H1 (cell line): ENCODE results near the gene DTWD1. TPM values are rescaled to one million over a fixed set of nuclear protein-coding genes. Genes with fewer than 3 reads are reported as not detected.

Source experiments
- BCL11A ChIP-seq, 2 experiments: IDR thresholded peaks; one replicate each; pipeline ENCODE4 v1.6.1; 2011; ENCODE audit warnings: low read depth in 2 of 2, low read length in 2 of 2, mild to moderate bottlenecking in 2 of 2
- CBX5 ChIP-seq: fragments of 300-800, 300-1000 bp; sonication (generic); IDR thresholded peaks from 2 replicates; pipeline ENCODE4 v1.7.1; 2016; ENCODE audit warnings: antibody characterized with exemption, low read length, low read depth
- CHD1 ChIP-seq: IDR thresholded peaks from 2 replicates; pipeline ENCODE4 v1.6.1; 2012; ENCODE audit warnings: low read depth, low read length, improper control_type of control experiment
- CREB1 ChIP-seq: IDR thresholded peaks from 2 replicates; pipeline ENCODE4 v1.6.1; 2012; ENCODE audit warnings: inconsistent platforms
- JUND ChIP-seq: IDR thresholded peaks from 2 replicates; pipeline ENCODE4 v1.6.1; 2011; ENCODE audit warnings: mild to moderate bottlenecking, improper control_type of control experiment, low read length
- POLR2AphosphoS5 ChIP-seq: IDR thresholded peaks from 2 replicates; pipeline ENCODE4 v1.6.1; 2011; ENCODE audit warnings: low read depth, low read length
- SIX5 ChIP-seq: IDR thresholded peaks from 2 replicates; pipeline ENCODE4 v1.6.1; 2011; ENCODE audit warnings: mild to moderate bottlenecking, low read depth, low read length
- ZNF274 ChIP-seq: IDR thresholded peaks from 2 replicates; pipeline ENCODE4 v1.7.0; 2012; ENCODE audit warnings: low read length, borderline replicate concordance; ENCODE audit errors: extremely low read depth
- polyA plus RNA-seq, 7 experiments: library from polyadenylated mRNA; depleted of rRNA in 3 of 7; stranded (reverse) in 5 of 7; unstranded in 2 of 7; fragments of >200 nt in 5 of 7; fragments of 200-250 nt in 2 of 7; gene quantifications; 1 replicate in 5 of 7; 2 replicates in 1 of 7; 4 replicates in 1 of 7; pipeline versions ENCODE4 v1.2.1 to v1.2.3, GENCODE V29; 2011 to 2013; ENCODE audit warnings: missing spikeins in 2 of 7, mixed read lengths in 2 of 7
- total RNA-seq: library from RNA; stranded (reverse); fragmentation: NEBNext Ultra II Directional; extraction: Animal tissue kit (Norgen Biotek cat#: 25700); gene quantifications from 2 replicates; pipeline ENCODE4 v1.2.1, GENCODE V29; 2021
- TF ChIP-seq, protein P1 (sequence below): fragments of 300-600 bp; sonication (generic); IDR thresholded peaks from 2 replicates; pipeline ENCODE4 v1.7.1; 2012; ENCODE audit warnings: low read length, moderate library complexity, mild to moderate bottlenecking, inconsistent platforms; ENCODE audit not compliant: insufficient replicate concordance
- TF ChIP-seq, protein P2 (sequence below): IDR thresholded peaks from 2 replicates; pipeline ENCODE4 v1.6.1; 2011; ENCODE audit warnings: low read length, improper control_type of control experiment
- TF ChIP-seq, protein P3 (sequence below): IDR thresholded peaks from 2 replicates; pipeline ENCODE4 v1.6.1; 2011; ENCODE audit warnings: low read depth, mild to moderate bottlenecking, low read length; ENCODE audit not compliant: insufficient read depth

The DTWD1 gene
- total and polyA plus RNA-seq, 2 of the 8 experiments (the other 6 are each of a cell fraction or from before 2014, with no cell fraction given): 10.4 to 32.4 TPM

DNA sequence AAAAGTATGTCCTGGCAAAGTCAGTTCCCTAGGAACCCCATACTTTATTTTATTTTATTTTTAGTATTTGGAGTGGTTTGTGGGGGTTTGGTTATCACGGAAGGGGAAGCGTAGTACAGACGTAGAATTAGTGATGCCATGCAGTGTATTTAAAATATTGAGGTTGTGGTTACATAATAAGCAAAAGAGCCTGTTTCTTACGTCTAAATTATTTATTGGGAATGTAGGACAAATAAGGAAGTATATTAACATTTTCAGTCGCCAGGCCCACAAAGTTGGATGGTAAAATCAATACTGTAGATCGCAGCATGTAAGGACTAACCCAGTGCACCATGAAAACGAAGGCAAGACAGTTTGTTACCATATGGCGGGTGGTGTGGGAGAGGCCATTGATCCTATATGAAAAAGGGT, 558 bp downstream of the DTWD1 start (continued):
- TF ChIP-seq, protein P1, sequence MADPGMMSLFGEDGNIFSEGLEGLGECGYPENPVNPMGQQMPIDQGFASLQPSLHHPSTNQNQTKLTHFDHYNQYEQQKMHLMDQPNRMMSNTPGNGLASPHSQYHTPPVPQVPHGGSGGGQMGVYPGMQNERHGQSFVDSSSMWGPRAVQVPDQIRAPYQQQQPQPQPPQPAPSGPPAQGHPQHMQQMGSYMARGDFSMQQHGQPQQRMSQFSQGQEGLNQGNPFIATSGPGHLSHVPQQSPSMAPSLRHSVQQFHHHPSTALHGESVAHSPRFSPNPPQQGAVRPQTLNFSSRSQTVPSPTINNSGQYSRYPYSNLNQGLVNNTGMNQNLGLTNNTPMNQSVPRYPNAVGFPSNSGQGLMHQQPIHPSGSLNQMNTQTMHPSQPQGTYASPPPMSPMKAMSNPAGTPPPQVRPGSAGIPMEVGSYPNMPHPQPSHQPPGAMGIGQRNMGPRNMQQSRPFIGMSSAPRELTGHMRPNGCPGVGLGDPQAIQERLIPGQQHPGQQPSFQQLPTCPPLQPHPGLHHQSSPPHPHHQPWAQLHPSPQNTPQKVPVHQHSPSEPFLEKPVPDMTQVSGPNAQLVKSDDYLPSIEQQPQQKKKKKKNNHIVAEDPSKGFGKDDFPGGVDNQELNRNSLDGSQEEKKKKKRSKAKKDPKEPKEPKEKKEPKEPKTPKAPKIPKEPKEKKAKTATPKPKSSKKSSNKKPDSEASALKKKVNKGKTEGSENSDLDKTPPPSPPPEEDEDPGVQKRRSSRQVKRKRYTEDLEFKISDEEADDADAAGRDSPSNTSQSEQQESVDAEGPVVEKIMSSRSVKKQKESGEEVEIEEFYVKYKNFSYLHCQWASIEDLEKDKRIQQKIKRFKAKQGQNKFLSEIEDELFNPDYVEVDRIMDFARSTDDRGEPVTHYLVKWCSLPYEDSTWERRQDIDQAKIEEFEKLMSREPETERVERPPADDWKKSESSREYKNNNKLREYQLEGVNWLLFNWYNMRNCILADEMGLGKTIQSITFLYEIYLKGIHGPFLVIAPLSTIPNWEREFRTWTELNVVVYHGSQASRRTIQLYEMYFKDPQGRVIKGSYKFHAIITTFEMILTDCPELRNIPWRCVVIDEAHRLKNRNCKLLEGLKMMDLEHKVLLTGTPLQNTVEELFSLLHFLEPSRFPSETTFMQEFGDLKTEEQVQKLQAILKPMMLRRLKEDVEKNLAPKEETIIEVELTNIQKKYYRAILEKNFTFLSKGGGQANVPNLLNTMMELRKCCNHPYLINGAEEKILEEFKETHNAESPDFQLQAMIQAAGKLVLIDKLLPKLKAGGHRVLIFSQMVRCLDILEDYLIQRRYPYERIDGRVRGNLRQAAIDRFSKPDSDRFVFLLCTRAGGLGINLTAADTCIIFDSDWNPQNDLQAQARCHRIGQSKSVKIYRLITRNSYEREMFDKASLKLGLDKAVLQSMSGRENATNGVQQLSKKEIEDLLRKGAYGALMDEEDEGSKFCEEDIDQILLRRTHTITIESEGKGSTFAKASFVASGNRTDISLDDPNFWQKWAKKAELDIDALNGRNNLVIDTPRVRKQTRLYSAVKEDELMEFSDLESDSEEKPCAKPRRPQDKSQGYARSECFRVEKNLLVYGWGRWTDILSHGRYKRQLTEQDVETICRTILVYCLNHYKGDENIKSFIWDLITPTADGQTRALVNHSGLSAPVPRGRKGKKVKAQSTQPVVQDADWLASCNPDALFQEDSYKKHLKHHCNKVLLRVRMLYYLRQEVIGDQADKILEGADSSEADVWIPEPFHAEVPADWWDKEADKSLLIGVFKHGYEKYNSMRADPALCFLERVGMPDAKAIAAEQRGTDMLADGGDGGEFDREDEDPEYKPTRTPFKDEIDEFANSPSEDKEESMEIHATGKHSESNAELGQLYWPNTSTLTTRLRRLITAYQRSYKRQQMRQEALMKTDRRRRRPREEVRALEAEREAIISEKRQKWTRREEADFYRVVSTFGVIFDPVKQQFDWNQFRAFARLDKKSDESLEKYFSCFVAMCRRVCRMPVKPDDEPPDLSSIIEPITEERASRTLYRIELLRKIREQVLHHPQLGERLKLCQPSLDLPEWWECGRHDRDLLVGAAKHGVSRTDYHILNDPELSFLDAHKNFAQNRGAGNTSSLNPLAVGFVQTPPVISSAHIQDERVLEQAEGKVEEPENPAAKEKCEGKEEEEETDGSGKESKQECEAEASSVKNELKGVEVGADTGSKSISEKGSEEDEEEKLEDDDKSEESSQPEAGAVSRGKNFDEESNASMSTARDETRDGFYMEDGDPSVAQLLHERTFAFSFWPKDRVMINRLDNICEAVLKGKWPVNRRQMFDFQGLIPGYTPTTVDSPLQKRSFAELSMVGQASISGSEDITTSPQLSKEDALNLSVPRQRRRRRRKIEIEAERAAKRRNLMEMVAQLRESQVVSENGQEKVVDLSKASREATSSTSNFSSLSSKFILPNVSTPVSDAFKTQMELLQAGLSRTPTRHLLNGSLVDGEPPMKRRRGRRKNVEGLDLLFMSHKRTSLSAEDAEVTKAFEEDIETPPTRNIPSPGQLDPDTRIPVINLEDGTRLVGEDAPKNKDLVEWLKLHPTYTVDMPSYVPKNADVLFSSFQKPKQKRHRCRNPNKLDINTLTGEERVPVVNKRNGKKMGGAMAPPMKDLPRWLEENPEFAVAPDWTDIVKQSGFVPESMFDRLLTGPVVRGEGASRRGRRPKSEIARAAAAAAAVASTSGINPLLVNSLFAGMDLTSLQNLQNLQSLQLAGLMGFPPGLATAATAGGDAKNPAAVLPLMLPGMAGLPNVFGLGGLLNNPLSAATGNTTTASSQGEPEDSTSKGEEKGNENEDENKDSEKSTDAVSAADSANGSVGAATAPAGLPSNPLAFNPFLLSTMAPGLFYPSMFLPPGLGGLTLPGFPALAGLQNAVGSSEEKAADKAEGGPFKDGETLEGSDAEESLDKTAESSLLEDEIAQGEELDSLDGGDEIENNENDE: no peak
- TF ChIP-seq, protein P2, sequence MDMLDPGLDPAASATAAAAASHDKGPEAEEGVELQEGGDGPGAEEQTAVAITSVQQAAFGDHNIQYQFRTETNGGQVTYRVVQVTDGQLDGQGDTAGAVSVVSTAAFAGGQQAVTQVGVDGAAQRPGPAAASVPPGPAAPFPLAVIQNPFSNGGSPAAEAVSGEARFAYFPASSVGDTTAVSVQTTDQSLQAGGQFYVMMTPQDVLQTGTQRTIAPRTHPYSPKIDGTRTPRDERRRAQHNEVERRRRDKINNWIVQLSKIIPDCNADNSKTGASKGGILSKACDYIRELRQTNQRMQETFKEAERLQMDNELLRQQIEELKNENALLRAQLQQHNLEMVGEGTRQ: no peak
- no peak for TF ChIP-seq BCL11A (IDR thresholded peaks at IDR 0.05; ENCODE audit: low read depth in 2 of 2, low read length in 2 of 2)
- no peak for TF ChIP-seq CREB1
- TF ChIP-seq JUND: no peak
- TF ChIP-seq ZNF274: no peak
- no peak for TF ChIP-seq CHD1
- no peak for TF ChIP-seq SIX5
- no peak for TF ChIP-seq CBX5
- TF ChIP-seq, protein P3, sequence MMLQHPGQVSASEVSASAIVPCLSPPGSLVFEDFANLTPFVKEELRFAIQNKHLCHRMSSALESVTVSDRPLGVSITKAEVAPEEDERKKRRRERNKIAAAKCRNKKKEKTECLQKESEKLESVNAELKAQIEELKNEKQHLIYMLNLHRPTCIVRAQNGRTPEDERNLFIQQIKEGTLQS: no peak
- no peak for TF ChIP-seq POLR2AphosphoS5
